ENCODE measurements around the gene SLC18A2.

The SLC18A2 gene

GRCh38 chr10:117313641-117314040, 72.7 kb downstream of the SLC18A2 start:
- no peak for DNase-seq (ENCODE audit: low read depth)

- DNase-seq (ENCODE audit: low read depth) = no peak
Measured at GRCh38 chr10:117316701-117317100, 75.8 kb downstream of the SLC18A2 start.

- no peak for DNase-seq (ENCODE audit: low read depth)
Measured at GRCh38 chr10:117318909-117319308, 78.0 kb downstream of the SLC18A2 start.

GRCh38 chr10:117320050-117320665, 79.2 kb downstream of the SLC18A2 start:
- peak; percentile 24 for DNase-seq (ENCODE audit: low read depth)

GRCh38 chr10:117322260-117322659, 81.3 kb downstream of the SLC18A2 start:
- DNase-seq (ENCODE audit: low read depth) = peak; percentile 34

- DNase-seq (ENCODE audit: low read depth) = no peak
Measured at GRCh38 chr10:117324367-117324766, 83.5 kb downstream of the SLC18A2 start.

- DNase-seq (ENCODE audit: low read depth) = no peak
Measured at GRCh38 chr10:117327262-117327661, 86.3 kb downstream of the SLC18A2 start.

Data from amniotic epithelial cell (primary cell).